ENCODE measurements around the gene SCPEP1.

Gene SCPEP1

GRCh38 chr17:56966338-56966737 lies 11.6 kb upstream of the SCPEP1 start:
- no peak for DNase-seq (ENCODE audit: low read depth)
- TF ChIP-seq, protein P1, sequence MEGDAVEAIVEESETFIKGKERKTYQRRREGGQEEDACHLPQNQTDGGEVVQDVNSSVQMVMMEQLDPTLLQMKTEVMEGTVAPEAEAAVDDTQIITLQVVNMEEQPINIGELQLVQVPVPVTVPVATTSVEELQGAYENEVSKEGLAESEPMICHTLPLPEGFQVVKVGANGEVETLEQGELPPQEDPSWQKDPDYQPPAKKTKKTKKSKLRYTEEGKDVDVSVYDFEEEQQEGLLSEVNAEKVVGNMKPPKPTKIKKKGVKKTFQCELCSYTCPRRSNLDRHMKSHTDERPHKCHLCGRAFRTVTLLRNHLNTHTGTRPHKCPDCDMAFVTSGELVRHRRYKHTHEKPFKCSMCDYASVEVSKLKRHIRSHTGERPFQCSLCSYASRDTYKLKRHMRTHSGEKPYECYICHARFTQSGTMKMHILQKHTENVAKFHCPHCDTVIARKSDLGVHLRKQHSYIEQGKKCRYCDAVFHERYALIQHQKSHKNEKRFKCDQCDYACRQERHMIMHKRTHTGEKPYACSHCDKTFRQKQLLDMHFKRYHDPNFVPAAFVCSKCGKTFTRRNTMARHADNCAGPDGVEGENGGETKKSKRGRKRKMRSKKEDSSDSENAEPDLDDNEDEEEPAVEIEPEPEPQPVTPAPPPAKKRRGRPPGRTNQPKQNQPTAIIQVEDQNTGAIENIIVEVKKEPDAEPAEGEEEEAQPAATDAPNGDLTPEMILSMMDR (IDR thresholded peaks at IDR 0.05; ENCODE audit: low read depth, low read length, missing control alignments): no peak
- H3K4me3 ChIP-seq (ENCODE audit: low read depth, low read length): no peak overlapping the region

DNA sequence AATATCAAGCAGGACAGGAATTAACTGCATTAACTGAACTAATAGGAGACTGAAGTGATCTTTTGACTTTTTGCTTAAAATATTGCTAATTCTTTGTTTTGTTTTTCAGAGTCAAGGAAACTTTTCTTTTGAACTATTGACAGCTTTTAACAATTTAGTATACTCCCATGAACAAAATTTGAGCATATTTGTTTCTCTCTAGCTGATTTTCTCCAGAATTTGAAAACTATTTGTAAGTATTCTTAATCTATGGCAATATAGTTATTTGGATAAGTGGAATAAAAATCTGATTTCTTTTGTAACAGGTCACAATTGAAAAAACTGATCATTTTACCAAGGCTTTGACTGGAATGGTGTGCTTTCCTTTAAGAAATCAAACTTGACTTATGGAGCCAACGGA lies 7.0 kb upstream of the SCPEP1 start:
- H3K4me3 ChIP-seq (ENCODE audit: low read depth, low read length): no peak overlapping the region
- TF ChIP-seq, protein P1 (IDR thresholded peaks at IDR 0.05; ENCODE audit: low read depth, low read length, missing control alignments): no peak
- DNase-seq (ENCODE audit: low read depth): no peak

GRCh38 chr17:56972111-56972730 lies 5.7 kb upstream of the SCPEP1 start:
- TF ChIP-seq, protein P1 (IDR thresholded peaks at IDR 0.05; ENCODE audit: low read depth, low read length, missing control alignments): no peak
- no peak overlapping the region for H3K4me3 ChIP-seq (ENCODE audit: low read depth, low read length)
- no peak for DNase-seq (ENCODE audit: low read depth)

- DNase-seq (ENCODE audit: low read depth): no peak
- TF ChIP-seq, protein P1 (IDR thresholded peaks at IDR 0.05; ENCODE audit: low read depth, low read length, missing control alignments): no peak
- H3K4me3 ChIP-seq (ENCODE audit: low read depth, low read length): no peak overlapping the region
Observed at GRCh38 chr17:56973520-56973919, 4.4 kb upstream of the SCPEP1 start.

DNA sequence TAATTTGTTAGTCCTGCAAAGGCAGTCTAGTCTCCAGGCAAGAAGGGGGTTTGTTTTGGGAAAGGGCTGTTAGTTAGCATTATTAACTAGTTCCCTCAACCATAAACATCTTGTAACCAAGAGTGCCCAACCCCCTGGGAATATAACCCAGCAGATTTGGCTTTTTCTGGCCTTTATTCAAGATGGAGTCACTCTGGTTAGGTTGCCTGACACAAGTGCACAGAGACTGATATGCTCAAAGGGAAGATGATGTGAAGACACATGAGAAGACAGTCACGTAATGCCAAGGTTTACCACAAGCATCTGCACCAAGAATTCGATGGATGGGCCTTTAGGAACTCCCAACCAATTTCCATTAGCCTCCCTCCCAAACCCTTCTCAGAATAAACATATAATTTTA lies 3.9 kb upstream of the SCPEP1 start:
- TF ChIP-seq, protein P1 (IDR thresholded peaks at IDR 0.05; ENCODE audit: low read depth, low read length, missing control alignments): no peak
- H3K4me3 ChIP-seq (ENCODE audit: low read depth, low read length): no peak overlapping the region
- no peak for DNase-seq (ENCODE audit: low read depth)

DNA sequence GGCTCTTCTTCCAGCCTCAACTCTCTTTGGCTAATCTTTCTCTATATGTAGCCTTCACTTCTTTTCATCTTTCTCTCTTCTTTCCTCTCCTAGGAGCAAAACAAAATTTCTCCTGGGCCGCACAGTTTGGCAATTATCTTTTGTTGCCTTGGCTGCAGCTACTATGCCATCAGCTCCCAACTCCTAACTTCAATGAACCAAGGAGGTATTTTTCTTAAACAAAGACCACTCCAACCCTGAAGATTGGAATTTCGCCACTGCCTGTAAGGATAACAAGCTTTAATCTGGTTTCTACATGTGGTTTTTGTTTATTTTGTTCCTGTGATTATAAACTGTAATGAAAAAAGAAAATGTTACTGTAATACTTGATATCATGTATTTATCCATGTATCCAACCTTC lies 2.3 kb upstream of the SCPEP1 start:
- TF ChIP-seq, protein P1 (IDR thresholded peaks at IDR 0.05; ENCODE audit: low read depth, low read length, missing control alignments): no peak
- no peak overlapping the region for H3K4me3 ChIP-seq (ENCODE audit: low read depth, low read length)
- DNase-seq (ENCODE audit: low read depth): no peak

GRCh38 chr17:56976941-56977608 lies 856 bp upstream of the SCPEP1 start:
- TF ChIP-seq, protein P1 (IDR thresholded peaks at IDR 0.05; ENCODE audit: low read depth, low read length, missing control alignments): no peak
- H3K4me3 ChIP-seq (ENCODE audit: low read depth, low read length): peak overlapping the region; percentile 91; the same call in 1 of the 2 replicates
- DNase-seq (ENCODE audit: low read depth): no peak
